GM19351 (cell line): ENCODE data around the gene CD300E.

Source experiments
- ATAC-seq: cut with Tn5 transposase; IDR thresholded peaks from one replicate; pipeline ENCODE4 v1.9.1; 2021; ENCODE audit warnings: mild to moderate bottlenecking, moderate library complexity; ENCODE audit not compliant: unreplicated experiment

Gene CD300E

DNA sequence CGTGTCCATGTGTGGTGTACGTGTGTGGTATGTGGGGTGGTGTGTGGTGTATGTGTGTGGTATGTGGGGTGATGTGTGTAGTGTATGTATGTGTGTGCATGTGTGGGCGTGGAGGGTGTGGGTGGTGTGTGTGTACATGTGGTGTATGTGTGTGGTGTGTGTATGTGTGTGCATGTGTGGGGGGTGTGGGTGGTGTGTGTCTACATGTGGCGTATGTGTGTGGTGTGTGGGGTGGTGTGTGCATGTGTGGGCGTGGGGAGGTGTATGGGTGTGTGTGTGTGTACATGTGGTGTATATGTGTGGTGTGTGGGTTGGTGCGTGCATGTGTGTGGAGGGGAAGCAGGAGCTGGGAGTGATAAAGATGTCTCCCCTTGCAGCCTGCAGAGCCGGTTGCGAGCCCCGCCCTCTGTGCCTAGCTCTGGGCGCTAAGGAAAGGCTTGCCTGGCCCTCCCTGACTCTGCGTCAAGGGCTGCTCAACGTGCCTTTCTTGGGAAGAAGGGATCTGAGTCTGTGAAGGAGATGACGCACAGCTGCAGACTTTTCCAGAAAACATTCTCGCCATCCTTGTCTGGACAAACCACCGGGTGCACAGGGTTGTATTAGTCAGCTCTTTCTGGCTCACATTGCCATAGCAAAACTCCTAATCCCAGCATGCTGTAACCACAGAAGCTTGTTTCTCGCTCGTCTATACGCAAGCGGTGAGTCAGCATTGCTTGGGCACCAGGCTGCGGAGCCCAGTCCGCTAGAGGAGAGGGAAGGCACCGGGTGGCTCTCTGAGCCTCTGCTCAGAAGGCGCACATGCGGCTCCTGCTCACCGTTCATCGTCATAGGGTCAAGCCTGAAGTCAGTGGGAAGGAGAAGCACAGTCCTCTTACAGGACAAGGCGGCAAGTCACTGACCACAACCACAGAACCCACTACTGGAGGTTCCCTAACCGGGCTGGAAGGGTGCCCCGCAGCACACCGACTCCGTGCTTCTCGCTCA is 54.2 kb downstream of the CD300E start:
- ATAC-seq: no peak

DNA sequence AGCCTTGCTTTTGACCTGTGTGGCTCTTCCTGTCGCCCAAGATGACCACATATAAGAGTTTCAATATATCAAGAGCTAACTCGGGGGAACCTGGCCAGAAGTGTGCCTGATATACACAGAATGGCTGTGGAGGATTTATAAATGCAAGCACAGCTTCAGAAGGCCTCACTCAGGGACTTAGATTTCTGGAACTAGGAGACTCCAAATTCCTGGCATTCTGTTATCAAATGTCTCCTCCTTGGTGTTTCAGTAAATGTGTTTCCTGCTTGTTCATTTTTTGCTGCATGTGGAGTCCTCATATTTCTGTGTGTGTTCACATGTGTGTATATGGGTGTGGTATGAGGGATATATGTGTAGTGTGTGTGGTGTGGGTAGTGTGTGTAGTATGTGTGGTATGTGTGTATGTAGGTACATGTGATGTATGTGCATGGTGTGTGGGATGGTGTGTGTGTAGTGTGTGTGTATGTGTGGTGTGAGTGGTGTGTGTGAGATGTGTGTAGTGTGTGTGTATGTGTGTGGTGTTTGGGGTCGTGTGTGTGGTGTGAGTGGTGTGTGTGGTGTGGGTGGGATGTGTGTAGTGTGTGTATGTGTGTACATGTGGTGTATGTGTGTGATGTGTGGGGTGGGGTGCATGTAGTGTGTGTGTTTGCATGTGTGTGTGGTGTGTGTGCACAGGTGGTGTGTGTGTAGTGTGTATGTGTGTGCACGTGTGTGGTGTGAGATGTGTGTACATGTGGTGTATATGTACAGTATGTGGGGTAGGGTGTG is 55.2 kb downstream of the CD300E start:
- ATAC-seq: no peak

DNA sequence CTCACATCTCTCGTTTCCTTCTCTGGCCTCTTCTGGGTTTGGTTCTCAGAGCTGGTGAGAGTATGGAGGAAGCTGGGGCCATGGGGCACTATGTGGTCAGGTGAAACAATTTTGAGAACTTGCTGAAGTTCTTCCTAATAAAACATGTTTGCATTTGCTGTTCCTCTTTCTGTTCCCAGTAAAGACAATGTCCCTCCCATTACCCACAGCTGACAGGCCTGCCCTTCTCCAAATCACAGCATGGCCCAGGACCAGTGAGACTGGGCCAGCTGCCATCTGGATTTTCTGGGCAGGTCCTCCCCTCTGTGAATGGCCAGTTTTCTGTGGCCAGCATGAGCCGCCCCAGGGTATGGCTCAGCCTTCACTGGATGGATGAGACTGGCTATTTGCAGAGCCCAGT is 56.1 kb downstream of the CD300E start, which contains the start of gene CD300H:
Gene CD300H, minus strand, starts transcription at position 113 of the 400 bp plus-strand sequence.
- no peak for ATAC-seq

DNA sequence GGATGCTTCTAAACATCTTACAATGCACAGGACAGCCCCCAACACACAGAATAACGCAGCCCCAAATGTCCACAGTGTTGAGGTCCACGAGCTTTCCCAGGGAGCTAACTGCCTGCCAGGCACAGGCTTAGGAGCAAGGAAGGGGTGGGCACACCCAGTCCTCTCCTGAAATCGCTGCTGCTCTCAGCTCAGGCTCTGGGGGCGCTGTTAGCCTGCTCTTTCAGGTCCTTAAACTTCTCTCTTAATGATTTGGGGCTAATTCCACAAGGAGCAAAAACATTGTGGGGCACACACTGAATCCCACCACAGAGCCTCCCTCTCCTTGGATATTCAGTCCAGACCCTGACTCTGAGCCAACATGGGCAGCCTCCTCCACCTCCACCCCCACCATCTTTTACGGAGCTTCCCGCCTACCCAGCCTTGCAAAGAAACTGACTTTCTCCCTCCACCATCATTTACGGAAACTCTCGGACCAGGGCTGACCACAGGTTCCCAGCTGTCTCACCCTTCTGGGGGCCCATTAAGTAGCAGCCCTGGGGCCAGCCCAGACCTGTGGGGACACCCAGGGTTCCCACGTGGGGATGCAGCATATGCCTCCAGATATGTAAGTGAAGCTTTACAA is 57.3 kb downstream of the CD300E start:
- no peak for ATAC-seq

DNA sequence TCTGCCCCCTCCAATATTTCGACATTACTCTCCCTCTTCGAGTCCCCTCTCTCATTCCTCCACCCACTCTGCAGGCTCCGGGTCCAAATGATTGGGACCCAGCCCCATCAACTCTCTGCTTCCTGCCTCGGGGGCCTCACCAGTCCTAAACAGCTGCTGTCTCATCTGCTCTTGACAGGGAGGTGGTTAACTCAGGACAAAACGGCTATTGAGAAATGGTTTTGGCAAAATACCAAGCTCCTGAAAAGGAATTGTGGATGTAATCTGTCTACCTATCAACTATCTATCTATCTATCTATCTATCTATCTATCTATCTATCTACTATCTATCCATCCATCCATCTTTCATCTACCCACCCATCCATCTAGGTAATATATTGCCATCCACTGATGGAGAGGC is 58.4 kb downstream of the CD300E start:
- ATAC-seq: no peak

DNA sequence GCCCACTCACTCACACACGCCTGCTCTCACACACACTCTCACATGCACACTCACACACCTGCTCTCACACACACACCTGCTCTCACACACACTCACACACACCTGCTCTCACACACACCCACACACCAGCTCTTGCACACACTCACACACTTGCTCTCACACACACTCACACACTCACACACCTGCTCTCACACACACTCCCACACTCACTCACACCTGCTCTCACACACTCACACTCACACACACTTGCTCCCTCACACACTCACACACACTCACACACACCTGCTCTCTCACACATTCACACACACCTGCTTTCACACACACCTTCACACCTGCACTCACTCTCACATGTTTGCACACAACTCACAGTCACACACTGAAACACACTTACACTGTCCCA is 60.2 kb downstream of the CD300E start:
- no peak for ATAC-seq

DNA sequence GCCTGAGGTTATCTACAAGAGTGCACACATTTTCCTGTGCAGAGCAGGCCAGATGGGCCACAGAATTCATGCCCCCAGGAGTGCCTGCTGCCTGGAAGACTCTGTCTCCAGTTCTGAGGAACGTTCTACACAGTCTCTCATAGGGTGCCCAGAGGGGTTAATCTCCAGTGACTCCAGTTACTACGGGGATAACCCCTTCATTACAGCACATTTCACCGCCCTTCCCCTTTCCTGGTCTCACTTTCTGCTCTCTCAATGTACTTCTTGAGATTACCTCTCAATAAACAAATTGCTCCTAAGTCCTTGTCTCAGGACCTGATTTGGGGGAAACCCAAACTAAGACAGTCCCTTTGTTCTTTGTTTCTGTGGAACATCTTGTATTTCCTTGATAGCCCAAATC is 62.0 kb downstream of the CD300E start:
- ATAC-seq: no peak
